Activated gamma-delta T cell (primary cell): ENCODE results near the gene HMOX1.
"Not testable (repeated sequence)": the region's sequence is repeated elsewhere in the genome, so short reads cannot be mapped to it uniquely, and the experiment has no call there.

Experiments
- DNase-seq: peaks from one replicate; lab custom pipeline; 2025; lab: John Stamatoyannopoulos, UW

Gene HMOX1

DNA sequence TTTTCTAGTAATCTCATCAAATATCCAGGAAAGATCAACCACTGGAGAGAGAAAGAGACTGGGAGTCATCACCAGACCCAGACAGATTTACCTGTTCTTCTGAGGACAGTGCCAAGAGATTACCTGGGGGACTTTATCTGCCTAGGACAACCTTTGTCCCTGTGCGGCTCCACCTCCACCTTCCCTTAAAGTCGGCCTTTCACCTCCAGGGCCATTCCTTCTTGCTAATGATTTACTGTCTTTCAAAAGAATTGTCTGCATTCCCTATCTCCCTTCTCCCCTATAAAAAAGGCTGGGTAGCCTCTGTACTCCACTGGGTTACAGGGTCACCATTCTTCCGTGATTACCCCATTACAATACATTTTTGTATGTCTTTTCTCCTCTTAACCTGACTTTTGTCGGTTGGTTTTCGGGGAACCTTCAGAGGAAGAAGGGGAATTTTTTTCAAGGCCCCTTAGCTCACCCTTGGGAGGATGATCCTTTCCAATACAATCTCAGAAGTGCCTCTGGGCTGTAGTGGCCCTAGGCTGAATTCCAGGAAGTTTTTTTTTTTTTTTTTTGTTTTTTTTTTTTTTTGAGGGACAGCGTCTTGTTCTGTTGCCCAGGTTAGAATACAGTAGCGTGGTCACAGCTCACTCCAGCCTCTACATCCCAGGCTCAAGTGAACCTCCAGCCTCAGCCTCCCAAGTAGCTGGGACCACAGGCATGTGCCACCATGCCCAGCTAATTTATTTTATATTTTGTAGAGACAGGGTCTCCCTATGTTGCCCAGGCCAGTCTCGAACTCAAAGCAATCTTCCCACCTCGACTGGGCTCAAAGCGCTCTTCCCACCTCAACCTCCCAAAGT is 1.5 kb upstream of the HMOX1 start:
- DNase-seq, result no peak

DNA sequence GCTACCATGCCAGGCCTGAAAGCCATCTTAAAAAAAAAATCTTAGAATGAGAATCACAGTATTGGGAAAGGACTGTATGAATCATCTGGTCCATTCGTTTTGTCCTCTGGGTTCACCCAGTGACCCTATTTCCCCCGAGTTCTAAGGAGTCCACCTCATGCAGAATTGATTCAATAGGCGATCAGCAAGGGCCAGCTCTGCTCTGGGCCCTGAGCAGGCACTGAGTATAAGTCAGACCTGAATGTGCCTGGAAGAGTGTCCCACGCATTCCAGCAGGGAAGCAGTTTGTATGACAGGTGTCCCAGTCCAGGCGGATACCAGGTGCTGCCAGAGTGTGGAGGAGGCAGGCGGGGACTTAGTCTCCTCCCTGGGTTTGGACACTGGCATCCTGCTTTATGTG is 883 bp upstream of the HMOX1 start:
- DNase-seq, result no peak

DNA sequence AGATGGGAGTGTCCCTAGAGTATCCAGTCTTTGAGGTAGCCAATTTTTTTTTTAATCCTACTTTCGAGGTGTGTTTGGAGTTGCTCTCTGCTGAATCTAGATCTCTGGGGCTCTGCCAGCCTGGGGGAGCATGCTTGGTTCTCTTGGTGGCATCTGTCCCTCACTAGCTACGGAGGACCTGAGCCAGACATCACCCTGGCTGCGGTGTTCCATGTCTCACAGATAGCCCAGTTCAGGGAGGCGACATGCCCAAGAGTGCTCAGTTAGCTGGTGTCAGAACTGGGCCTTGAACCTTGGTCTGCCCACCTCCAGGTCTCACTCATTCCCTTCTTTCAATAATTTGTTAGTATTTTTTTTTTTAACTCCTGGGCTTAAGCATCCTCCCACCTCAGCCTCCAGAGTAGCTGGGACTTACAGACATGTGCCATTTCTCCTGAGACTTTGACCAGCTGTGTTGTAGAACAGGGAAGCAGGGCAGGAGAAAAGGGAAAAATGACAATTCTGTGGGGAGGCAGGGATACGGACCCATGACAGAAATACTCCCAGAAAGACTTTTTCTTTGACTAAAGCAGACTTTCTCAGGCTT is 621 bp downstream of the HMOX1 start:
- no peak for DNase-seq

DNA sequence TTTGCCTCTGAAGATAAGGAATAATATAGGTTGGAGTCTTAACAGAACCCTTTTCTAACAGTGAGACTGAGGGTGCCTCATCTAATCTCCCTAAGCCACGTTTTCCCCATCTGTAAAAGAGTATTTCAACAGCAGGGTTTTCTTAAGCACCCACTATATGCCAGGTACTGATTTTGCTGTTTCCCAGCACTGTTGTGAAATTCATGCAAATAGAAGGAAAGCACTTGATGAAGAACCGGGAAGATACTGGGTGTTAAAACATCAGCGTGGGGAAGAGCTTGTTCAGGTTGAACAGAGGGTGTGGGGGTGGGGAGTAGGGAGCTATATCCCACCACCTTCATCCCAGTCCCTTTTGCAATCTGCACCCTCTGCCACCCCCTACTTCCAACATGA is 2.8 kb downstream of the HMOX1 start:
- no peak for DNase-seq

DNA sequence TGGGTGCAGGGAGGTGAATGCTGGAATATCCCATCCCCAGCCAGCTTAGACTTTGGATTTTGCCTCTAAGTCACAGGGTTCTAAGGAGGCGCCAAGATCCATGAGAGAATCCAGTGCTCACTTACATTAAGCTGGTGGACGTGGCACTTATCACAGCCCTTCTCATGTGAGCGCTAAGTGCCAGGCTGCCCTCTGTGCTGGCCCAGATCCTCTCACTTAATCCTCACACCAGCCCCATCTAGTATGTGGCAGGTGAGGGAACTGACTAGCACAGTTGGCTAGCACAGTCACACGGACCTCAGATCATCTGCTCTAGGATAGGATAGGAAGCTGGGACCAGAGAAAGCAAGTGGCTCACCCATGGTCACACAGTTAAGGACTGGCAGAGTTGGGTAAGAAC is 3.6 kb downstream of the HMOX1 start:
- DNase-seq, result no peak

DNA sequence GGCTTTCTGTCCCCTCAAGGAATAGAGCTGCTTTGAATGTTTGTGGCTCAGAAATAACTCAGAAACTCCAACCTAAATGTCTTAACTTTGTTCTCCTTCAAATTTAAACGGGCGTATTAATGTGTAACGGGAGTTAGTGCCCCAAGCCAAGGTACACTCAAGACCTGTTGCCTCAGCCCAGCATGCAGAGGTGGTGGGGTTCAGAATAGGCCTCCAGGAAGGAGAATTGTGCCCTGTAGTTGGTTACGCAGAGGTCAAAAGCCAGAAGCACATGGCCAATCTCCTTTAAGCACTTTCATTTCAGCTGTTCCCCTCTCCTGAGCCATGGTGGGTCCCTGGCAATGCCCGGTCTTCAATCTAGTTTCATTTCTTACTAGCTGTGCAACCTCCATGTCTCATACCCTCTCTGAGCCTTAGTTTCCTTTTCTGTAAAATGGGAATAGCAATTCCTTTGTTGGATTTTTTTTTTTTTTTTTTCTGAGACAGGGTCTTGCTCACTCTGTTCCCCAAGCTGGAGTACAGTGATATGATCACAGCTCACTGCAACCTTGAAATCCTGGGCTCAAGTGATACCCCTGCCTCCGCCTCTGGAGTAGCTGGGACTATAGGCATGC is 4.2 kb downstream of the HMOX1 start:
- DNase-seq, result no peak

DNA sequence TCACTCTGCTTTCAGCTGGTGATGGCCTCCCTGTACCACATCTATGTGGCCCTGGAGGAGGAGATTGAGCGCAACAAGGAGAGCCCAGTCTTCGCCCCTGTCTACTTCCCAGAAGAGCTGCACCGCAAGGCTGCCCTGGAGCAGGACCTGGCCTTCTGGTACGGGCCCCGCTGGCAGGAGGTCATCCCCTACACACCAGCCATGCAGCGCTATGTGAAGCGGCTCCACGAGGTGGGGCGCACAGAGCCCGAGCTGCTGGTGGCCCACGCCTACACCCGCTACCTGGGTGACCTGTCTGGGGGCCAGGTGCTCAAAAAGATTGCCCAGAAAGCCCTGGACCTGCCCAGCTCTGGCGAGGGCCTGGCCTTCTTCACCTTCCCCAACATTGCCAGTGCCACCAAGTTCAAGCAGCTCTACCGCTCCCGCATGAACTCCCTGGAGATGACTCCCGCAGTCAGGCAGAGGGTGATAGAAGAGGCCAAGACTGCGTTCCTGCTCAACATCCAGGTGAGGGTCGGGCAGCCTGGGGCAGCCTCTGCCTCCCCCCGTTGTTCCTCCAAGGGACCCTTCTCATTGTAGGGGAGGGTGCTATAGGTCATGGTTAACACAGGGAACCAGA is 5.9 kb downstream of the HMOX1 start:
- DNase-seq, result no peak

DNA sequence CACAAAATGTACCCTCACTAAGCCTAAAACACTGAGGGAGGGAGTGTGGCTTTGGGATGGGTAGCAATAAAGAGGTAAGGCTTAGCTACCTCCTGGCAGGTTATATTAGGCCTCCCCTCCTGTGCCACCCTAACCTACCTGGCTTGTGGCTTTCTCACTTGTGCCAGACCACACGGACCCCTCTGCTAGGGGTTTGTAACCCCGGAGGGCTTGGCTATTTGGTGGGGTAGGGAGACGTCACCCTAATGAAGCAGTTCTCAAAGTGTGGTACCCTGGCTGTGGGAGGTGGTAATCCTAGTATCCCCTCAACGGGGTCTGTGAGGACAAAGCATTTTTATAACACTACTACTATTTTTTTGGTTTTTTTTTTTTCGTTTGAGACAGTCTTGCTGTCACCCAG is 10.0 kb downstream of the HMOX1 start:
- DNase-seq, result no peak

DNA sequence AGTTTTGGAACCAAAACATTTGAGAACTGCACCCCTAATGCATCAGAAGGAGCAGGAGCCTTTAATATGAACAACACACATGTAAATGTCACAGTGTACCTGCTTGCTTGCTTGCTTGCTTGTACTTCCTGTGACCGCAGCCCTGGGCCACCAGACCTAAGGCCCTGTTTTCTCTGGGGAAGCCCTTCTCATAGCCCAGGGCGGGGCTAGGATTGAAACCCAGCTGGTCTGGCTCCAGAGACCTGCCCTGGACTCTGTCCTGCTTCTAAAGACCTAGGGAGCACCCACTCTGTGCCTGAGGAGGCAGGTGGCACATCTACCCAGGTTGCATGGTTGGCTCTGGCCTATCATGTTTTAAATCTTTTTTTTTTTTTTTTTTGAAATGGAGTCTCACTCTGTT is 11.5 kb downstream of the HMOX1 start:
- no peak for DNase-seq

DNA sequence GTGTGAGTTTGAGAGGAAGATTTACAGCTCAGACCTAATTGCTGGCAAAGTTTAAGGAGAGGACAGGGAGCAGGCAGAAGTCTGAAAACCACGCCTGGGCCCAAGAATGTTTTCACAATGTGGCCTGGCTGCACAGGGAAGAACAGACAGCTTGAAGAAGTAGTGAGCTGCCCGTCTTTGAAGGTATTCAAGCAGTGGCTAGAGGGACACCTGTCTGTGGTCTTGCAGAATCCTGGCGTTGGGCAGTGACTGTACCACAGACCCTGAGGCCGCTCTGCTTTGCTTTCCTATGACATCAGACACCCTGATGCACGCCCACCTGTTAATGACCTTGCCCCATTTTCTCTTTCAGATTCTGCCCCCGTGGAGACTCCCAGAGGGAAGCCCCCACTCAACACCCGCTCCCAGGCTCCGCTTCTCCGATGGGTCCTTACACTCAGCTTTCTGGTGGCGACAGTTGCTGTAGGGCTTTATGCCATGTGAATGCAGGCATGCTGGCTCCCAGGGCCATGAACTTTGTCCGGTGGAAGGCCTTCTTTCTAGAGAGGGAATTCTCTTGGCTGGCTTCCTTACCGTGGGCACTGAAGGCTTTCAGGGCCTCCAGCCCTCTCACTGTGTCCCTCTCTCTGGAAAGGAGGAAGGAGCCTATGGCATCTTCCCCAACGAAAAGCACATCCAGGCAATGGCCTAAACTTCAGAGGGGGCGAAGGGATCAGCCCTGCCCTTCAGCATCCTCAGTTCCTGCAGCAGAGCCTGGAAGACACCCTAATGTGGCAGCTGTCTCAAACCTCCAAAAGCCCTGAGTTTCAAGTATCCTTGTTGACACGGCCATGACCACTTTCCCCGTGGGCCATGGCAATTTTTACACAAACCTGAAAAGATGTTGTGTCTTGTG is 12.5 kb downstream of the HMOX1 start:
- no peak for DNase-seq

DNA sequence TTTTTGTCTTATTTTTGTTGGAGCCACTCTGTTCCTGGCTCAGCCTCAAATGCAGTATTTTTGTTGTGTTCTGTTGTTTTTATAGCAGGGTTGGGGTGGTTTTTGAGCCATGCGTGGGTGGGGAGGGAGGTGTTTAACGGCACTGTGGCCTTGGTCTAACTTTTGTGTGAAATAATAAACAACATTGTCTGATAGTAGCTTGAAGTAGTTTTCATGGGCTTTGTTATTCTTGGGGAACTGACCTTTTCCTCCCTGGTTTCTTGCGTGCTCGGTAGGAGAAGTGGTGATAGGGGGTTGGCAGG is 13.1 kb downstream of the HMOX1 start:
- DNase-seq, result no peak

DNA sequence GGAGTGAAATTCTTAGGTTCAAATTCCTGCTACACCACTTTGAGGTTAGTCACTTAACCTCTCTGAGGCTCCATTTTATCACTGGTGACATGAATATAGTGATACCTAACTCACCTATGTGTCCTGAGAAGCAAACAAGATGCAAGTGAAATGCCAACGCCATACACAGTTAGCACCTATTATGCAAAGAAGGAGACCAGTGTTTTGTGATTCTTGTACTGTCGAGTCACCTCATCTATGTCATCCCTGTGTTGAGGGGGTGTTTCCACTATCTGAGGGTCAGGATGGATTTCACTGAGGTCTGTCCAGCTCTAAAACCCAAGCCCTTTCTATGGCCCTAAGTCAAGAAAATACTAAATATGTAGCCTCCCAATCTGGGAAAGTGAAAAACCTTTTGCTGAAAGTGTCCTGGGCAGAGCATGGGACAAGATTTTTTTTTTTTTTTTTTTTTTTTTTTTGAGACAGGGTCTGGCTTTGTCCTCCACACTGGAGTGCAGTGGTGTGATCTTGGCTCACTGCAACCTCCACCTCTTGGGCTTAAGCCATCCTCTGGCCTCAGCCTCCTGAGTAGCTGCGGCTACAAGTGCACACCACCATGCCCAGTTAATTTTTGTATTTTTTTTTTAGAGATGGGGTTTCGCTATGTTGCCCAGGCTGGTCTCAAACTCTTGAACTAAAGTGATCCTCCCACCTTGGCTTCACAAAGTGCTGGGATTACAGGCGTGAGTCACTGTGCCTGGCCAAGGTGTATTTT is 14.1 kb downstream of the HMOX1 start:
- DNase-seq, result no peak

DNA sequence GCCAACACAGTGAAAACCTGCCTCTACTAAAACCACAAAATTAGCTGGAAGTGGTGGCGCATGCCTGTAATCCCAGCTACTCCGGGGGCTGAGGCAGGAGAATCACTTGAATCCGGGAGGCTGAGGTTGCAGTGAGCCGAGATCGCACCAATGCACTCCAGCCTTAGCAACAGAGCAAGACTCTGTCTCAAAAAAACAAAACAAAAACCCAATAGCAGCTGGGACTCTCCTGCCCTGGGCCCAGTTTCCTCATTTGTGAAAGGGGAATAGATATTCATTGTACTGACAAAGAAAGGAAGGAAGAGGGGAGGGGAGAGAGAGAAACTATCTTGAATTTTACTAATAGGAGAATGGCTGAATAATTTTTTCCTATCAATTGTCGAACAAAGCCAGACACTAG is 15.7 kb downstream of the HMOX1 start:
- not testable (repeated sequence) for DNase-seq

DNA sequence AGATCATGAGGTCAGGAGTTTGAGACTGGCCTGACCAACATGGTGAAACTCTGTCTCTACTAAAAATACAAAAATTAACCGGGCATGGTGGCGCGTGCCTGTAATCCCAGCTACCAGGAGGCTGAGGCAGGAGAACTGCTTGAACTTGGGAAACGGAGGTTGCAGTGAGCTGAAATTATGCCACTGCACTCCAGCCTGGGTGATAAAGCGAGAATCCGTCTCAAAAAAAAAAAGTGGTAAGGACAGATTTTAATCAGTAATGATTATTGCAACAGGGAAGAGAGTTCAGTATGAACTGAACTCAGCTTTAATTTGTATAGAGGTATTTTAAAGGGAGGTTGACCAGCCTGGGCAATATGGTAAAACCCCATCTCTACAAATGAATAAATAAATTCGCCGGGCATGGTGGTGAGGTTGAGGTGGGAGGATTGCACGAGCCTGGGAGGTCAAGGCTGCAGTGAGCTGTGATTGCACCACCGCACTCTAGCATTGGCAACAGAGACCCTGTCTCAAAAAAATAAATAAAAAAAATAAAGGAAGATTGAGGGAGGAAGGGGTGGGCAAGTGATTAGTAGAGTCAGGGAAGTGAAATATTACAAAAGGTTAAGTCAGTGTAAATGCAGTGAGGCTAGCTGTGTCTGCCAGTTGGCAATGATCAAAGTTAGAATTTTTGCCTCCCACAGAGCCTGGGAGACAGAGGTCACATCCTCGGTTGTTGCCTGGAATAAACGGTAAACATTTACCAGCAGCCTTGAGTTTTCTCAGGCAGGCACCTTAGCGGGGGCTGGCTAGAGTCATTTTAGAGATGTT is 16.4 kb downstream of the HMOX1 start:
- no peak for DNase-seq

DNA sequence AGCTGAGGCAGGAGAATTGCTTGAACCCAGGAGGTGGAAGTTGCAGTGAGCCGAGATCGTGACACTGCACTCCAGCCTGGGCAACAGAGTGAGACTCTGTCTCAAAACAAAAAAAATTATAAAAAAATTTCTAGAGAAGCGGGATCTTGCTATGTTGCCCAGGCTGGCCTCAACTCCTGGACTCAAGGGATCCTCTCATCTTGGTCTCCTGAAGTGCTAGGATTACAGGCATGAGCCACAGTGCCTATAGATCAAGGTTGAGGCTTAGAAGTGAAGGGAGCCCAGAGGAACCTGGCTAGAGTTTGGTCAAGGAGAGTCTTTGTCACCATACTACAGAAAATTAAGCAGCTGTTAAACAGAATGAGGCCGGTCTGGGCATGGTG is 17.7 kb downstream of the HMOX1 start:
- DNase-seq, result no peak

DNA sequence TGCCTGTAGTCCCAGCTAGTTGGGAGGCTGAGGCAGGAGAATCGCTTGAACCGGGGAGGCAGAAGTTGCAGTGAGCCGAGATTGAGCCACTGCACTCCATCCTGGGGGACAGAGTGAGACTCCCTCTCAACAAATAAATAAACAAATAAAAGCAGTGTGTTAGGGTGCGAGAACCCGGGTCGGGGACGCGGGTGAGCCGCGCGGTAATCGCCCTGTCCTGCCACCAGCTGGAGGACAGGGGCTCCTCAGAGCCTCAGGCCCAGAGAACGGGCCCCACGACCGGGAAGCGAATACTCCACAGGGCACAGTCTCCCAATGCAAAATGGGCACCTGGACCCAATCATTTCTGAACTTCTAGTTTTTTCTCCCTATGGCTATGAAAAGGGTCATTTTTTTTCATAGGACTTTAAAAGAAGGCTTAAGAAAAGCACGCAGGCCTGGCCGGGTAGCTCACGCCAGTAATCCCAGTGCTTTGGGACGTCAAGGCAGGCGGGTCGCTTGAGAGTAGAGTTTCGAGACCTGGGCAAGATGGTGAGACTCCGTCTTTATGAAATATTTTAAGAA is 18.3 kb downstream of the HMOX1 start:
- DNase-seq, result no peak

DNA sequence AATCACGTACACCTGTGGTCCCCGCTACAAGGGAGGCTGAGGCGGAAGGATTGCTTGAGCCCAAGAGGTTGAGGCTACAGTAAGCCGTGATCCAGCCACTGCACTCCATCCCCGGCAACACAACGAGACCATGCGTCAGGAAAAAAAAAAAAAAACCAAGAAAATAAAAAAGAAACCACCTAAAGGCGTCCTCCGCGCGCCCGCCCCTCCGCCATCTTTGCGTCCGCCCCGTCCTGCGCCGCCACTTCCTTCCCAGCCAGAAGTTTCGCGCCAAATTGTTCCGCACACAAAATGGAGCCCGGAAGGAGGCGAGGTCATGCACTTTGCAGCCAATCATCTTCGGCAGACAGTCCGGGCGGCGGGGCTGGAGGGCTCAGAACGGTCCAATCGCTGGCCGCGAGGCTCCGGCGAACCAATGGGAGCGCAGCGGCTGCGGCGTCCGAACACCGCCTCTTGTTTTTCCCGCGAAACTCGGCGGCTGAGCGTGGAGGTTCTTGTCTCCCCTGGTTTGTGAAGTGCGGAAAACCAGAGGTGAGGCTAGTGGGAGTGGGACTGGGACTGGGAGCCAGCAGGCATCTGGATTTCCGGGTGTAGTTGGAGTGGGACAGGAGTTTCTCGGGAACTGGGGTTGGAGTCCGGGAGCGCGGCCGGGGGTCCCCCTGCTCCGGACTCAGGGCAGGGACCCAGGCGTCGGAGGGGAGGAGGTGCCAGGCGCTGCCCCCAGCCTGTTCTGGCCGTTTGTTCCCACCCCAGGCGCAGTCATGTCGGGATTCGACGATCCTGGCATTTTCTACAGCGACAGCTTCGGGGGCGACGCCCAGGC is 19.0 kb downstream of the HMOX1 start, which contains the start of gene MCM5:
Gene MCM5 (plus strand): TSS at position 463 of the 823 bp plus-strand sequence. CDS start 299 bp downstream, at position 762.
- peak; percentile 90 for DNase-seq

DNA sequence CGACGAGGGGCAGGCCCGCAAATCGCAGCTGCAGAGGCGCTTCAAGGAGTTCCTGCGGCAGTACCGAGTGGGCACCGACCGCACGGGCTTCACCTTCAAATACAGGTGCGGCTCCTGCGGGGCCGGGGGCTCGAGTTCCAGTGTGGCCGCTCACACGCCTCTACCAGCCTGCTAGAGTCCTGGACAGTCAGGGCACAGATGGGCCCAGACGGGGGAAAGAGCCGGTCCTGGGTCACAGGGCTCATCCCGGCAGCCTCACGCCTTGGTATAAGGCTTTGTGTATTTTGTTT is 19.6 kb downstream of the HMOX1 start:
- no peak for DNase-seq

DNA sequence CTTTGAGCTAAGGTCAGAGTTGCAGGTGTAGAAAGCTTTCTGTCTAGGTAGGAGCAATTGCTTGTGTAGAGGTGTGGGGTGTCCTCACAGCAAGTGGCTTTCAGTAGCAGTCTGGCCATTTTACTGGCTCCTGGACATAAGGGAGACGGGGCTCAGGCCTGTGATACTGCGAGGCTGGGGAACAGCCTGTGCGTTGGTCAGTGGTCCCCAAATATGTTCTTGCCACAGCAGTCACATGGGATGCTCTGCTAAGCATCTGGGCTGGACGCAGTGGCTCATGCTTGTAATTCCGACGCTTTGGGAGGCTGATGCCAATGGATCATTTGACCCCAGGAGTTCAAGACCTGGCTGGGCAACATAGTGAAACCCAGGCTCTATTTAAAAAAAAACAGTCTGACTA is 21.0 kb downstream of the HMOX1 start:
- no peak for DNase-seq
